NCI-H446 treated with DMSO at 0.1 percent for 48 hours (cell line): ENCODE data around the gene CDK4.
"Not testable (repeated sequence)": the region's sequence is repeated elsewhere in the genome, so short reads cannot be mapped to it uniquely, and the experiment has no call there.

Source experiments
- DNase-seq: peaks from one replicate; lab custom pipeline; 2025; lab: John Stamatoyannopoulos, UW

Gene CDK4

GRCh38 chr12:57724003-57724935 is 27.8 kb downstream of the CDK4 start:
- DNase-seq = no peak

GRCh38 chr12:57723630-57723962 is 28.5 kb downstream of the CDK4 start:
- DNase-seq = no peak

- DNase-seq = no peak
Observed at GRCh38 chr12:57722716-57723629, 29.1 kb downstream of the CDK4 start.

GRCh38 chr12:57721846-57722608 is 30.1 kb downstream of the CDK4 start:
- not testable (repeated sequence) for DNase-seq

GRCh38 chr12:57720606-57721595 is 31.2 kb downstream of the CDK4 start:
- no peak for DNase-seq

- DNase-seq = no peak
Observed at GRCh38 chr12:57719777-57720605, 32.1 kb downstream of the CDK4 start.

- DNase-seq = no peak
Observed at GRCh38 chr12:57718641-57719528, 33.2 kb downstream of the CDK4 start.

- no peak for DNase-seq
Observed at GRCh38 chr12:57717846-57718640, 34.1 kb downstream of the CDK4 start.

GRCh38 chr12:57717131-57717530 is 35.0 kb downstream of the CDK4 start:
- no peak for DNase-seq

GRCh38 chr12:57716305-57716704 is 35.8 kb downstream of the CDK4 start:
- no peak for DNase-seq

GRCh38 chr12:57715786-57716185 is 36.3 kb downstream of the CDK4 start:
- DNase-seq = no peak

- DNase-seq = not testable (repeated sequence)
Observed at GRCh38 chr12:57715036-57715748, 36.9 kb downstream of the CDK4 start.

GRCh38 chr12:57713209-57713608 is 38.9 kb downstream of the CDK4 start:
- DNase-seq = no peak

GRCh38 chr12:57712701-57713100 is 39.4 kb downstream of the CDK4 start:
- DNase-seq = no peak

- DNase-seq = no peak
Observed at GRCh38 chr12:57708296-57708695, 43.8 kb downstream of the CDK4 start.

GRCh38 chr12:57707250-57707649 is 44.9 kb downstream of the CDK4 start:
- DNase-seq = no peak

GRCh38 chr12:57700317-57700716 is 51.8 kb downstream of the CDK4 start:
- no peak for DNase-seq
